Choroid plexus epithelial cell (primary cell): ENCODE results near the gene E4F1.

ENCODE experiments used
- DNase-seq: peaks from one replicate; pipeline ENCODE4 v3.0.0-alpha.2; 2010; ENCODE audit warnings: low read depth
- H3K4me3 ChIP-seq: 2 replicates; pipeline ENCODE4 v1.5.1; 2011; ENCODE audit warnings: low read depth, mild to moderate bottlenecking, control low read depth, low read length, moderate library complexity
- CTCF ChIP-seq: conservative IDR thresholded peaks from 2 replicates; pipeline ENCODE4 v1.5.1; 2011; ENCODE audit warnings: low read depth, mild to moderate bottlenecking, control low read depth, inconsistent platforms, low read length, moderate library complexity

The E4F1 gene

GRCh38 chr16:2206420-2206779, 17.0 kb upstream of the E4F1 start:
- TF ChIP-seq CTCF, result no peak
- DNase-seq, result no peak
- peak overlapping the region; percentile 79 for H3K4me3 ChIP-seq

DNA sequence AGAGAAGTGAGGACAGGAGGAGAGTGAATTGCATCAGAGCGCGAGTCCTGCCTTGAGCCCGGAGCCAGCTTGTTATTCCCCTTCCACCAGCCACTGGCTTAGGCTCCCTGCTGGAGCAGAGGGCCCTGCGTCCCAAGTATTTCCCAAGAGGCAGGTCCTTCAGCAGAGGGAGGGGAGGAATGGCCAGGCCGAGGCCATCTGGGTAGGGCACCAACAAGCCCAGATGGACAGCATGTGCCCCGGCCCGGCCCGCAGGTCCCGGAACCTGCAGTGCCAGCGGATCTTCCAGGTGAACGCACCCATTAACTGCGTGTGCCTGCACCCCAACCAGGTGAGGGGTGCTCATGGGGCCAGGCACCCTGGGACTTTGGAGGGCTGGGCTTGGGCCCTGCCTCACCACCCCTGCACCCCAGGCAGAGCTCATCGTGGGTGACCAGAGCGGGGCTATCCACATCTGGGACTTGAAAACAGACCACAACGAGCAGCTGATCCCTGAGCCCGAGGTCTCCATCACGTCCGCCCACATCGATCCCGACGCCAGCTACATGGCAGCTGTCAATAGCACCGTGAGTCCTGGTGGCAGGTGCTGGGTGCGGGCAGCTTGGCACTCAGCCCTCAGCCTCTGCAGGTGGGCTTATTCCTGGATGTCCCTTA, 16.5 kb upstream of the E4F1 start:
- TF ChIP-seq CTCF, result no peak
- no peak overlapping the region for H3K4me3 ChIP-seq
- peak; percentile 20 for DNase-seq

DNA sequence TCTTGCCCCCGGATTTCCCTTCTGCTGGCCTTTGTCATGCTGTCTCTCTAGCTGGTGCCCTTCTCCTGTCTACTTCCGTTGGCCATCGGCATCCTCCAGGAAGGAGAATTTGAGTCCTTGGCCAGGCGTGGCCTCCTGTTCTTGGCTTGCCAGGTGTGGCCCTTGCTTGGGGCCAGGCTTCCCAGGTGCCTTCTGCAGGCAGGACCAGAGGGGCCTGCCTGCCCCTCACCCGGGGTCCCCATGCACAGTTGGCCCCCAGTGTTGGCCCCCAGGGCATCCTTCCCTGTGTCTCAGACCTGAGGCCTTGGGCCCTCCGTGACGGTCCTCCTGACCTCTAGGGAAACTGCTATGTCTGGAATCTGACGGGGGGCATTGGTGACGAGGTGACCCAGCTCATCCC, 15.5 kb upstream of the E4F1 start:
- no peak for TF ChIP-seq CTCF
- DNase-seq, result no peak
- no peak overlapping the region for H3K4me3 ChIP-seq

DNA sequence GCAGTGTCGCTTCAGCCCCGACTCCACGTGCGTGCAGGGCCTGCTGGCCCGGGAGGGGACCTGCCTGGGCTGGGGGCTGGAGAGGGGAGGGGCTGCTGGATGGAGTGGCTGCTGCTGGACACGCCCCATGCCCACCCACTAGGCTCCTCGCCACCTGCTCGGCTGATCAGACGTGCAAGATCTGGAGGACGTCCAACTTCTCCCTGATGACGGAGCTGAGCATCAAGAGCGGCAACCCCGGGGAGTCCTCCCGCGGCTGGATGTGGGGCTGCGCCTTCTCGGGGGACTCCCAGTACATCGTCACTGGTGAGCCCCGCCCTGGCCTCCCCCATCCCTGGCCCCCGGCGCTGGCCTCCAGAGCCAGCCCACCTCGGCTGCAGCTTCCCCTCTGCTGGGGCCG, 15.1 kb upstream of the E4F1 start:
- no peak overlapping the region for H3K4me3 ChIP-seq
- DNase-seq, result no peak
- no peak for TF ChIP-seq CTCF

DNA sequence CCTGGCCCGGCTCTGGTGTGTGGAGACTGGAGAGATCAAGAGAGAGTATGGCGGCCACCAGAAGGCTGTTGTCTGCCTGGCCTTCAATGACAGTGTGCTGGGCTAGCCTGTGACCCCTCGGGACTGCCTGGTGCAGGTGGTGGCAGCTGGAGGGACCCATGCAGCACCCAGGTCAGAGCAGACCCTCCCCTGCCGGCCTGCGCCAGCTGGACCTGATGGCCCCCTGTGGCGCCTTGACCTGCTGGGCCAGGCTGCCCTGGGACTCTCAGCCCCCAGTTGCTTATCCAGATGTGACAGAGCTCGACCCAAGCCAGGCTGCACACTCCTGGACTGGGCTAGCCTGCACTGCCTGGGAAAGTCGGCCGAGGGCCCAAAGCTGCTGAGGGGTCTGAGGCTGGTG, 14.6 kb upstream of the E4F1 start:
- no peak for DNase-seq
- TF ChIP-seq CTCF, result no peak
- H3K4me3 ChIP-seq, result no peak overlapping the region

DNA sequence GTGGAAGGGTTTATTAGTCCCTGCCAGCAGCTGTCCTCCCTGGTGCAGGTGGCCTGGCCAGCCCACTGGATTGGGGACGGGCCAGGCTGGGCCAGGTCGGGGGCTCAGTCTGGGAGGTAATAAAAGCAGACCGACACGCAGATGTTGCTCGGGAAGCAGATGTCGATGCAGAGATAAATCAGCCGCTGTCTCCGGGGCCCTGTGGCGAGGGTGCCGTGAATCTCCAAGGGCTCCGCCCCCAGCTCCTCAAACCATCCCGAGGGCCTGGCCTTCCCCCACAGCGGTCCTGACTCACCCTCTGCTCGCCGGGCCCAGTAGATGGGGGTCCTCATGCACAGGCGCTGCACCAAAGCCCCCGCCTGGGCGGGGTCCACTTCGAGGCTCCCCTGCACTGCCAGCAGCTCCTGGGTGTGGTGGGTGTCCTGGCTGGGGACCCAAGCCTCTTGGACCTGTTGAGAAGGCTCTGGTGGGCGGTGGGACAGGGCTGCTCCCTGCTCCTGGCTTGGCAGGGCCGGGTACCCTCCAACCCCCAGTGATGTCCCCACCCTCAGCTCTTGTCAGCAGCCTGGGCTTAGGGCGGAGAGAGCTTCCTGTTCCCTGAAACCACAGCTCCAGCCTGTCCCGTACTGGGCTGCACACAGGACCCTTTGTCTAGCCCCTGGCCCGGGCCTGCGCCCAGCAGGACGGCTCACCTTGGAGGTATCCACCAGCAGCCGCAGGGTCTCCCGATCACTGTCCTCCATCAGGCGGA, 14.0 kb upstream of the E4F1 start:
- H3K4me3 ChIP-seq, result no peak overlapping the region
- no peak for DNase-seq
- TF ChIP-seq CTCF, result no peak

DNA sequence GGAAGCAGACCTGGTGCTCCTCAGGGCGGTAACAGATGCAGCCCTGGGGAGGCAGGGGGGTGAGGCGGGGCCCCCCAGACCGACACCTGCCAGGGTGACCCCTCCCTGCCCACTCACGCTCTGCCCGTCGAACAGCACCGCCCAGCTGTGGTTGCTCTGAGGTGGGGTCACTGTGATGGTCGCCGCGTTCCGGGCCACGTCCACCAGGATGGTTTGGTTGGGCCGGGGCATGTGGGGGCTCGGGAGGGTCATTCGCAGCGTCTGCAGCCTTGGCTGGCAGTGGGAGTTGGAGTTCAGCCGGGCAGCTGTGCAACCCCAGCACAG, 13.4 kb upstream of the E4F1 start:
- DNase-seq, result no peak
- H3K4me3 ChIP-seq, result no peak overlapping the region
- no peak for TF ChIP-seq CTCF
